ENCODE results near the gene HSPA8.
A peak's percentile ranks its signal among the peaks of the same experiment; 100 is the strongest.

Gene HSPA8

DNA sequence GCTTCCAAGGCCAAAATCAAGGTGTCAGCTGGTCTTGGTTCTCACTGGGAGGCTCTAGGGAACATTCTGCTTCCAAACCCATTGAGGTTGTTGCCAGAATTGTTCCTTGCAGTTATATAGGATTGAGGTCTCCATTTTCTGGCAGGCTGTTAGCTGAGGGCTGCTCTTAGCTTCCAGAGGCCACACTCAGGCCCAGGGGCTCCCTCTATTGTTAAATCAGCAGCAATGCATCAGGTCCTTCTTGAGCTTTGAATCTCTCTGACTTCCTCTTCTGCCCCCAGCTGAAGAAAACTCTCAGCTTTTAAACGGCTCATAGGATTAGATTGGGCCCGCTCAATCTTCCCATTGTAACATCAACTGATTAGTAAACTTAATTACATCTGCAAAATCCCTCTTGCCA is 41.0 kb downstream of the HSPA8 start:
- Histone ChIP-seq H3K4me3 (ENCODE audit: low read depth, low read length) (no peak overlapping the region), H3K9me3 (no peaks in the 10 kb centered on the region), H3K4me1 (no peaks in the 10 kb centered on the region; the same call in 1 of the 2 replicates), H3K36me3 (no peaks in the 10 kb centered on the region), H3K27me3 (peaks cover 23% of the 10 kb centered on the region)
- peak; percentile 51 for DNase-seq
- TF ChIP-seq, protein P1, sequence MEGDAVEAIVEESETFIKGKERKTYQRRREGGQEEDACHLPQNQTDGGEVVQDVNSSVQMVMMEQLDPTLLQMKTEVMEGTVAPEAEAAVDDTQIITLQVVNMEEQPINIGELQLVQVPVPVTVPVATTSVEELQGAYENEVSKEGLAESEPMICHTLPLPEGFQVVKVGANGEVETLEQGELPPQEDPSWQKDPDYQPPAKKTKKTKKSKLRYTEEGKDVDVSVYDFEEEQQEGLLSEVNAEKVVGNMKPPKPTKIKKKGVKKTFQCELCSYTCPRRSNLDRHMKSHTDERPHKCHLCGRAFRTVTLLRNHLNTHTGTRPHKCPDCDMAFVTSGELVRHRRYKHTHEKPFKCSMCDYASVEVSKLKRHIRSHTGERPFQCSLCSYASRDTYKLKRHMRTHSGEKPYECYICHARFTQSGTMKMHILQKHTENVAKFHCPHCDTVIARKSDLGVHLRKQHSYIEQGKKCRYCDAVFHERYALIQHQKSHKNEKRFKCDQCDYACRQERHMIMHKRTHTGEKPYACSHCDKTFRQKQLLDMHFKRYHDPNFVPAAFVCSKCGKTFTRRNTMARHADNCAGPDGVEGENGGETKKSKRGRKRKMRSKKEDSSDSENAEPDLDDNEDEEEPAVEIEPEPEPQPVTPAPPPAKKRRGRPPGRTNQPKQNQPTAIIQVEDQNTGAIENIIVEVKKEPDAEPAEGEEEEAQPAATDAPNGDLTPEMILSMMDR (IDR thresholded peaks at IDR 0.05; ENCODE audit: low read depth, low read length) = peak; percentile 79

DNA sequence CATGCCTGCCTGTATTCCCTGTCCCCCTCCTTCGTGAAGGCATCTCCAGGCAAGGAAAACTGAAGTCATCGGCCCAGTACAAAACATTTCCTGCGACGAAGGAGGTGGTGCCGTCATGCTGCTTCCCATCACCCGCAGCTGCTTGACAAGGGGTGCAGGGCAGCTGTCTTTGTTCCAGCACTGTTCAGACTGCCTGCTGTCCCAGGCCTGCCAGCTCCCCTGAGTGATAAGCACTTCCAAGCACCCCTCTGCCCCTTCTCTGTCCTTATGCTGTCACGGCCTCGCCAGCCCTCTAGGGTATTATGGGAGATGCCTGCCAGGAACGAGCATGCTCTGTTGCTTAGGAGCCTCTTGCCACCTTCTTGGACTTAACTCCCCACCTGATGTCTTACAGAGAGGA is 43.2 kb downstream of the HSPA8 start:
- TF ChIP-seq, protein P1 (IDR thresholded peaks at IDR 0.05; ENCODE audit: low read depth, low read length) = no peak
- H3K27me3 ChIP-seq = peaks cover 22% of the 10 kb centered on the region
- H3K9me3 ChIP-seq = no peaks in the 10 kb centered on the region
- H3K36me3 ChIP-seq = no peaks in the 10 kb centered on the region
- H3K4me1 ChIP-seq = no peaks in the 10 kb centered on the region; the same call in 1 of the 2 replicates
- no peak for DNase-seq
- H3K4me3 ChIP-seq (ENCODE audit: low read depth, low read length) = no peak overlapping the region

DNA sequence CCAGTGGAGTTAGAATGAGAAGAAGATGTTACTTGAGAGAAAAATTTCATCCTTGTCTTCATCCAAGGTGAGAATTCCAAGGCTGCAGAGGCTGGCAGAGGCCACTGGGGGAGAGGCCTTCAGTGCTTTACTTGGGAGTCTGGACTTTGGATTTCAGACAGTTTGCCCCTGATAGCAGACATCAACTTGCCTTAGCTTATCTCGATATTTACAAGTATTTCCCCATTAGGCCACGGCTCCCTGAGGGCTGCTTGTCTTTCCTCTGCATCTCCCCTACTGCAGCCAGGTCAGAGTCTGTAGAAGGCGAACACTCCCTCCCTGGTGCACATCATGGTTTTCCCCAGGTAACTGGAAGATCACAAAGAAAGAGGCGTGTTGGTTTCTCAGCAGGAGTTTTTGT is 50.4 kb downstream of the HSPA8 start:
- H3K27me3 ChIP-seq = peaks cover 18% of the 10 kb centered on the region
- no peak overlapping the region for H3K4me3 ChIP-seq (ENCODE audit: low read depth, low read length)
- H3K4me1 ChIP-seq = no peaks in the 10 kb centered on the region
- no peak for DNase-seq
- no peaks in the 10 kb centered on the region for H3K36me3 ChIP-seq
- H3K9me3 ChIP-seq = no peaks in the 10 kb centered on the region
- TF ChIP-seq, protein P1 (IDR thresholded peaks at IDR 0.05; ENCODE audit: low read depth, low read length) = no peak
